Embryonic facial prominence (tissue), 1 donor: Measurements from ENCODE around the gene PNLDC1.

Source experiments
- DNase-seq: peaks from one replicate; pipeline ENCODE4 v3.0.0-alpha.2; 2016; ENCODE audit errors: extremely low spot score

PNLDC1 gene

DNA sequence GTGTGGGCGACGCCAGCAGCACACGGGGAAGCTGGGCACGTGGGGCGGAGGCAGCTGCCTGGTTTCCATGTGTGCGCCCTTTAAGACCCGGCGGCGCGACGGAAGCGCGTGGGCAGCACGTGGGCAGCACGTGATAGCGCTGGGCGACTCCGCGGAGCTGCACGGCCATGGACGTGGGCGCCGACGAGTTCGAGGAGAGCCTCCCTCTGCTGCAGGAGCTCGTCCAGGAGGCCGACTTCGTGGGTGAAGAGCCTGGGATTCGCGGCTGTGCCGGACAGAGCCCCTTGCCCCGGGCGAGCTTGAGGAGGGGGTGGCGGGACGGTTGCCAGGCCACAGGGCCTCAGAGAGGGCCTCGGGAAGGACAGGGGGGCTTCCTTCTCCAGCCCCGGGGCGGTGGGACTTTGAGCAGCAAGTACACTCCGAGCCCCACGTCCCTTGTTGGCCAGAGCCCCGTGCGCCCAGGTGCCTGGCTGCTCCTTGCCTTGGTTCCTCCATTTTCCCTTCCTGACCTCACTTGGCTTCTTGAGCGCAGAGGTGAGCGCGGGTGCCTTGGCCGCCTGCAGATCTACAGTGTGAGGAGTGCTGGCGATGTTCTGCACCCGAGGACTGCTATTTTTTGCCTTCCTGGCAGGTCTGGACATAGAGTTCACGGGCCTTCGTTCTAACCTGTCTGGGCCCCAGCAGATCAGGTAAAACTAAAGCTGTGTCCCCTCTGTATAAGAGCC, at the start of gene PNLDC1:
Gene PNLDC1, plus strand, starts transcription at position 136 of the 725 bp plus-strand sequence. Its CDS starts 32 bp downstream, at position 168.
- DNase-seq: no peak

DNA sequence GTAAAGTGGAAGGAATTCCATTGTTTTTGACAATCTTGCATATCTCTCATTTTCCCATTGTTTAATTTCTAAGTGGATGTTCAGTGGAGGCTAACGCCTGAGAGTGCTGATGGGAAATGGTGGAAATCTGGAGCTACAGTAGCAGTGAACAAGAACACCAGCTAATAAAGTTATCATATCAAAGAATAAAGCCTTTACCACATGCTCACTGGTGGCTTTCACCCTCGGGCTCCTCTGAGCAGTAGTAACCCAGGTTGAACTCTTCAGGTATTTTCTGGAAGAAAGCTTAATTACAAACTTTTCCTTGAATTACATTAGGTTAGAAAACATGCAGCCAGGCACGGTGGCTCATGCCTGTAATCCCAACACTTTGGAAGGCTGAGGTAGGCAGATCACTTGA, 48.6 kb upstream of the PNLDC1 start:
- no peak for DNase-seq

DNA sequence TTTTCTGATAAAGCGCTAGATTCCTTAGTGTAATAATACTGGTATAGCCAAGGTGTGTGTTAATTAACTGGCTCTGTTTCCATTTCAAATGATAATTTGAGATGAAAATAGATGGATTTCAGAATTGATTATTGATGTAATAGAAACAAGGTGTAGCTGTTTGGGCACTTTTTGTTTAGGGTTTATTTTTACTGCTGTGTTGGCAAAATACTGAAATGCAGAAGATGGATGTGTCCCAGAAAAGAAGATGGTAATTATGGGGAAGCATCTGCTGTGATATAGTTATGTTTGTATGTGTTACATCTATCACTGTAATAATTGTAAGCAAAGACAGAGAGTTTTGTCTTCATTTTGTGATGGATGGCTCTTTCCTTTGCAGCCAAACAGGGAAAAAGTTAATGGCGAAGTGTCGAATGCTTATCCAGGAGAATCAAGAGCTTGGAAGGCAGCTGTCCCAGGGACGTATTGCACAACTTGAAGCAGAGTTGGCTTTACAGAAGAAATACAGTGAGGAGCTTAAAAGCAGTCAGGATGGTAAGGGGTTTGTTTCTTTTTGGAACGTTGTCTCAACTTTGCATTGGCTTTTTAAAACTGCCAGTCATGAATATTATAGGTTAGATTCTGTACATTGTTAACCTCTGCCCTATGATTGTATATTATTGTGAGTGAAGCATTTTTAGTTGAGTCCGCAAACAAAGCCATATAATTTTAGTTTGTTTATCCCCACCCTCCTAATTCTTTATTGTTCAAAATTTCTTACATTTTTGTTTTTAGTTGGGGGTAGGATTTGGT, 46.8 kb upstream of the PNLDC1 start:
- DNase-seq: no peak

- no peak for DNase-seq
Measured at GRCh38 chr6:159754401-159754800, 45.7 kb upstream of the PNLDC1 start.

DNA sequence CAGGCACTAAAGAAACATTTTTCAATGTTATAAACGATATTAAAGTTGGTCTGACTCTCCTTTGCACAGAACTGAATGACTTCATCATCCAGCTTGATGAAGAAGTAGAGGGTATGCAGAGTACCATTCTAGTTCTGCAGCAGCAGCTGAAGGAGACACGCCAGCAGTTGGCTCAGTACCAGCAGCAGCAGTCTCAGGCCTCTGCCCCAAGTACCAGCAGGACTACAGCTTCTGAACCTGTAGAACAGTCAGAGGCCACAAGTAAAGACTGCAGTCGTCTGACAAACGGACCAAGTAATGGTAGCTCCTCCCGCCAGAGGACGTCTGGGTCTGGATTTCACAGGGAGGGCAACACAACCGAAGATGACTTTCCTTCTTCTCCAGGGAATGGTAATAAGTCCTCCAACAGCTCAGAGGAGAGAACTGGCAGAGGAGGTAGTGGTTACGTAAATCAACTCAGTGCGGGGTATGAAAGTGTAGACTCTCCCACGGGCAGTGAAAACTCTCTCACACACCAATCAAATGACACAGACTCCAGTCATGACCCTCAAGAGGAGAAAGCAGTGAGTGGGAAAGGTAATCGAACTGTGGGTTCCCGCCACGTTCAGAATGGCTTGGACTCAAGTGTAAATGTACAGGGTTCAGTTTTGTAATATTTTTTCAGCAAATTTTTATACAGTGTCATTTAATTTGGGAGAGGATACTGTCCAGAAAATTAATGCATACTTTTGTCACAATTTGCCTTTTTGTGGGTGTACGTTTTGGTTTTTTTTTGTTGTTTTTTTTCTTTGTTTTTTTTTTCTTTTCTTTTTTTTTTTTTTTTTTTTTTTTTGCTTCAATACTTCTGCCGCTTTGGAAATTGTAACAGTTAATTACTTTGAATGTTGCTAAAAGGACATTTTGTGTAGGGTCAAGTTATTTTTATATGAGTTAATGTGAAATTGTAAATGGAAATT, 44.8 kb upstream of the PNLDC1 start:
- DNase-seq: no peak

GRCh38 chr6:159756508-159756907, 43.6 kb upstream of the PNLDC1 start:
- no peak for DNase-seq

DNA sequence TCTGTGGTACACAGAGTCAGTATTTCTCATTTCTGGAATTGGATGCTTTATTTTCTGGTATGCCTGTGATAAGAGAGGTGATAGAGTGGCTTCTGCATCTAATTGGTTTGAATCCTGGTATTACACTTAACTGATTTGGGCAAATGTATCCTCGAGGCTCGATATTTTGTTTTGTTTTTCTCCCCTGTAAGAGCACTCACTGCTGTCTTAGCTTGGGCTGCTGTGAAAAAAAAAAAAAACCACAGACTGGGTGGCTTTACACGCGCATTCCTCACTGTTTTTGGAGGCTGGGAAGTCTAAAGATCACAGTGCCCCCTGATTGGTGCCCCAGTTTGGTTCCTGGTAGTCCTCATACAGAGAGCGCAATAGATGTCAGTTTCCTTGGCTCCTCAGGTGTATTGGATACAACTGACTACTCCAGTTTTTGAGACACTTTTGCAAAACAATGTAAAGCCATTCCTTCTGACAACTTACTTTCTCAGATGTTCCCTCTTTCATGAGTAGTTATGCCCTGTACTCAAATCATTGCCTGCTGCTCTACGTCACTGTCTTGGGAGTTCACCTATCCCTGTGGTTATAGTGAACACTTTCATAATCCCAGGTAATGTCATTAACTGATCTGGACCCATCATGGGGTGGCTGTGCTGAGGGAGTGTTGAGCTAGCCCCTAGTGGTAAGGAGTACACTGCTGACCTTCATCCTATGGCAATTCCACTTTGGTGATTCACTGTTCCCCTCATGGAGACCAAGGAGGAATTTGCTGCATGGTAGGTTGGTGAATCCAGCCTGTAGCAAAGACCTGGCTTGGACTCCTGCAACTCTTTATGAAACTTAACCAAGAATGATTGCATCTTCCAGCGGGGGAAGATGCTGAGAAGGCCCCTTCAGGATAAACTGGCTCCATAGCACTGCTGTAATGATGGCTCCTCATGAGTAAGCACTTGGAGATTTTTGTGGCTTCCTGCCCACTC, 41.8 kb upstream of the PNLDC1 start:
- no peak for DNase-seq

DNA sequence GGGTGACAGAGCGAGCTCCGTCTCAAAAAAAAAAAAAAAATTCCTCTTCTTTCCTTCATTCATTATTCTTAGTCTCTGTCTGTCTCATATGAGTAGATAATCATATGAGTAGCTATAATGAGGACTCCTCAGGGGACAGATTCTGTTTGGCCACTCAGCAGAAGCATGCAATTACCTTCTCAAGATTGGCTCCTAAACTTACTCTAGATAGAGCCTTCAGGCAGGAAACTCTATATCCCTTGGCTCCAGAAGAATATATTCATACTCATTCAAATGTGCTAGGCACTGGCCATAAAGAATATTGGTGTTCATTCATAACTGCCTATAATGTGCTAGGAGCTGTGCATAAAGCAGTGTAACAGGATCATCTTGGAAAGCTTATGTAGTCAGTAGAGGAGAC, 40.4 kb upstream of the PNLDC1 start:
- DNase-seq: no peak

- DNase-seq: no peak
Measured at GRCh38 chr6:159760602-159761057, 39.4 kb upstream of the PNLDC1 start.

DNA sequence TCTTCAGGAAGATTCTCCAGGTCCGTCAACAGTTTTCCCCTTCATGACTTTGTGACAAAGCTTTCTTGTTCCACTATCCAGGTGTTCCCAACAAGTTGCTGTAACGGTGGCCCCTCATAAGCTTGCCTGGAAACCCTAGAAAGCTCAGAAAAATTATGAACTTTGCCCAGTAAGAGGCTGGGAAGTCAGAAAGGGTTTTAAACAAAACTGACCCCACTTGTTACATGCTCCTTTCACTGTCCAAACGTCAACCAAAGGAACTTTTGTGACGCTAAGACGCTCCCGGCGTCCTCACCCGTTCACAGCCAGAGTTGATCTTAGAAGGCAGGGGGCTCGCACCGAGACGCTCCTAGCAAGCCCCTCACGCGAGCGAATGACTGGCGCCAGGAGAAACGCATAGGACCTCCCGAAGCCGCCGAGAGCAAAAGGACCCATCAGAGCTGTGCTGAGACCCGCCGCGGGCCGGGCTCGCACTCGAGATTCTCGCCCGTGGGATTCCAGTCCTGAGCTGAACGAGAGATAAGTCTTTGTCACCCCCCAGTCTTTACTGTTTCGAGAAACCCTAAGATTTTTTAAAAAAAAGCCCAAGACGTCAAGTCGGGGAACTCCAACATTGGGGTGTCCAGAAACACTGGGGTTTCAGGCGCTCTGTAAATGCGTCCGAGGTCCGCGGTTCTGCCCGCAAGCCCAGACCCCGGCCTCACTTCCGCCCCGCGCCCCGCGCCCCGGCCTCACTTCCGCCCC, 38.8 kb upstream of the PNLDC1 start:
- DNase-seq: no peak

- DNase-seq: peak; percentile 92
Measured at GRCh38 chr6:159761873-159762680, 38.0 kb upstream of the PNLDC1 start, which contains the start of gene ACAT2. Gene ACAT2 (plus strand): TSS chr6:159762045. CDS start chr6:159762088, 43 bp downstream.

GRCh38 chr6:159762681-159763293, 37.3 kb upstream of the PNLDC1 start:
- no peak for DNase-seq

GRCh38 chr6:159766906-159767305, 33.2 kb upstream of the PNLDC1 start:
- no peak for DNase-seq

- DNase-seq: no peak
Measured at GRCh38 chr6:159769470-159769869, 30.6 kb upstream of the PNLDC1 start.

DNA sequence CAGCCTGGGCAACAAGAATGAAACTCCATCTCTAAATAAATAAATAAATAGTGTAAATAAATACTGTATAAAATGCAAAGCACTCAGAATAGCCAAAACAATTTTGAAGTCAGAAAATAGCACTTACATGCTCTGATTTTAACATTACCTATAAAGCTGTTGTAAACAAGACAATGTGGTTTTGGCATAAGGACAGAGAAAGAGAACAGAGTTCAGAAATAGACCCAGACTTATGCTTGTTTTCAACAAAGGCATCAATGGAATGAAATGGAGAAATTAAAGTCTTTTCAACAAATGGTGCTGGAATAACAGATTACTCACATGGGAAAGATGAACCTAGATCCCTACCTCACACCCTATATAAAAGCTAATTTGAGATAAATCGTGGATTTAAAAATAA, 27.9 kb upstream of the PNLDC1 start:
- no peak for DNase-seq

- DNase-seq: no peak
Measured at GRCh38 chr6:159777240-159777904, 22.7 kb upstream of the PNLDC1 start.

DNA sequence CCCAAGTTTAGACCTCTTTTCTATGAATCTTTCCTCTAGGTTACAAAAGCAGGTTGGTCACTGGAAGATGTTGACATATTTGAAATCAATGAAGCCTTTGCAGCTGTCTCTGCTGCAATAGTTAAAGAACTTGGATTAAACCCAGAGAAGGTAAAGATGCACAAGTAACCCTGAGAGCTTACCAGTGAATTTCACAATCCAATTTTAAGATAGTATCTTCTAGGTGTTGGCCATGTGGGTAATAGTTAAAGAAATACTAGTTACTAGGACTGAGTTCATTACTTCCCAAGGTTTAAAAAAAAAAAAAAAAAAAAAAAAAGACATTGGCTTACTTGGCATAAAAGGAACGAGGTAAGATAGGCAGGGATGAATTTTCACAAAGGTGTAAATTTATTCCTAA, 21.9 kb upstream of the PNLDC1 start:
- DNase-seq: no peak

- no peak for DNase-seq
Measured at GRCh38 chr6:159778542-159779103, 21.5 kb upstream of the PNLDC1 start.
